ENCODE results near the gene GREM2. TPM values are rescaled to one million over a fixed set of nuclear protein-coding genes. Genes with fewer than 3 reads are reported as not detected.
A peak's percentile ranks its signal among the peaks of the same experiment; 100 is the strongest.

Gene GREM2
- total and polyA plus RNA-seq, 3 donors from 2014 or later, result 0.37 to 1.8 (median 0.39) TPM

GRCh38 chr1:240609527-240610060 lies 2.4 kb downstream of the GREM2 start:
- intact Hi-C loops (cut with DNase I; ENCODE audit: low total_unique reads), result no loop called here

DNA sequence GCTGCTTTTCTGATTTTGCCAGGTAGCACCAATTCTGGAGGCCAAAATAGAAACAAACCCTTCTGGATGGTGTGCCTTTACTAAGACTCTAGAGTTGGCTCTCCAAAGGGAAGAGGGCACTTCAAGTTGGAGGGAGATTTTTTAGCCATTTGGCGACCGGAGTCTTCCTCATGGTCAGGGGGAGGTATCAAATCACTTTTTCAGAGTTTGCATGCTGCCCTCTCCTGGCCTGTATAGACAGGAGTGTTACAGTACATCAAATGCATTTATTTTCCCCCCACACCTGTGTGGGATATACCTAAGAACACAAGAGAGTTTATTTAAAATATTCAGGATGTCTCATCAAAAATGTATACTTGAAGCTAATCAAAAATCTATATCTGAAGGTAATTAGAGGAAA lies 3.2 kb downstream of the GREM2 start:
- Histone ChIP-seq H3K4me1 (no peaks in the 10 kb centered on the region), H3K27me3 (no peaks in the 10 kb centered on the region), H3K27ac (no peak overlapping the region), H3K9me3 (no peaks in the 10 kb centered on the region), H3K36me3 (ENCODE audit: low read depth, missing control alignments) (no peaks in the 10 kb centered on the region), H3K4me3 (no peak overlapping the region)
- TF ChIP-seq CTCF (IDR thresholded peaks at IDR 0.05) (peak in 1 of 3 experiments; percentile 13), POLR2A (IDR thresholded peaks at IDR 0.05) (no peak)
- peak; percentile 18 for DNase-seq
- 29 to 32% methylated on average over 2 of the region's 2 CpGs for WGBS, 2 donors
- intact Hi-C loops (cut with DNase I; ENCODE audit: low total_unique reads), result no loop called here

More at GRCh38 chr1:240609527-240610060, 2.4 kb downstream of the GREM2 start:
- Histone ChIP-seq H3K27ac (no peak overlapping the region), H3K27me3 (no peaks in the 10 kb centered on the region), H3K4me3 (no peak overlapping the region), H3K4me1 (no peaks in the 10 kb centered on the region), H3K9me3 (no peaks in the 10 kb centered on the region), H3K36me3 (ENCODE audit: low read depth, missing control alignments) (no peaks in the 10 kb centered on the region)
- TF ChIP-seq POLR2A (IDR thresholded peaks at IDR 0.05) (no peak), CTCF (IDR thresholded peaks at IDR 0.05) (no peak)
- no peak for DNase-seq
- 58 to 68% methylated on average over 6 of the region's 6 CpGs for WGBS, 2 donors

DNA sequence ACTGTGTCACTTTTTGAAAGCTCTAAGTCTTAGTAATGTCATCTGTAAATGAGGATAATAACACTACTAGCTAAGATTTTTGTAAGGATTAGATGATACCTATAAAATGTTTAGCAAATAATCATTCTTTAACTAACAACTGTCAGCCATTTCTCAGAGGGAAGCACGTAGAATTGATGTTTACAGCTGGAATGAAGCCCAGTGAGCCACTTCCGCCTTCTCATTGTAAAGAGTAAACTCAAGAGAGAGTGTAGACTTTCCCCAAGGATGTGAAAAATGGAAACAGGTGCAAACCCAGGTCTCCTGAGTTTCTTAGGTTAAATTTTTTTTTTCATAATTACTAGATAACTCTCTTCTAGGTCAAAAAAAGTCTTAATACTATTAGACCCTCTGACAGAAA lies 4.9 kb downstream of the GREM2 start:
- Histone ChIP-seq H3K9me3 (no peaks in the 10 kb centered on the region), H3K27me3 (no peaks in the 10 kb centered on the region), H3K4me3 (no peak overlapping the region), H3K27ac (no peak overlapping the region), H3K36me3 (ENCODE audit: low read depth, missing control alignments) (no peaks in the 10 kb centered on the region), H3K4me1 (no peaks in the 10 kb centered on the region)
- WGBS, 2 donors, result 72 to 79% methylated on average over 2 of the region's 2 CpGs
- TF ChIP-seq POLR2A (IDR thresholded peaks at IDR 0.05), result no peak
- TF ChIP-seq CTCF (IDR thresholded peaks at IDR 0.05), result no peak
- intact Hi-C loops (cut with DNase I; ENCODE audit: low total_unique reads), result no loop called here
- DNase-seq, result no peak

GRCh38 chr1:240602189-240602588 lies 9.8 kb downstream of the GREM2 start:
- no peaks in the 10 kb centered on the region for H3K4me1 ChIP-seq
- no peak for DNase-seq
- no peak overlapping the region for H3K27ac ChIP-seq
- WGBS, 2 donors, result 69 to 74% methylated on average over 2 of the region's 2 CpGs
- intact Hi-C loops (cut with DNase I; ENCODE audit: low total_unique reads), result no loop called here
- TF ChIP-seq CTCF (IDR thresholded peaks at IDR 0.05), result no peak
- no peak for TF ChIP-seq POLR2A (IDR thresholded peaks at IDR 0.05)
- H3K4me3 ChIP-seq, result no peak overlapping the region
- H3K9me3 ChIP-seq, result no peaks in the 10 kb centered on the region
- H3K27me3 ChIP-seq, result no peaks in the 10 kb centered on the region
- H3K36me3 ChIP-seq (ENCODE audit: low read depth, missing control alignments), result no peaks in the 10 kb centered on the region

GRCh38 chr1:240599830-240600229 lies 12.1 kb downstream of the GREM2 start:
- H3K27ac ChIP-seq, result no peak overlapping the region
- no peak for DNase-seq
- no peaks in the 10 kb centered on the region for H3K9me3 ChIP-seq
- no peaks in the 10 kb centered on the region for H3K27me3 ChIP-seq
- intact Hi-C loops (cut with DNase I; ENCODE audit: low total_unique reads), result no loop called here
- WGBS, 2 donors, result 85 to 93% methylated on average over 6 of the region's 6 CpGs
- no peaks in the 10 kb centered on the region for H3K4me1 ChIP-seq
- TF ChIP-seq CTCF (IDR thresholded peaks at IDR 0.05) (no peak), POLR2A (IDR thresholded peaks at IDR 0.05) (no peak)
- no peak overlapping the region for H3K4me3 ChIP-seq
- no peaks in the 10 kb centered on the region for H3K36me3 ChIP-seq (ENCODE audit: low read depth, missing control alignments)
